Psoas muscle (tissue), 8 donors: Measurements from ENCODE around the gene SH2D5. TPM values are rescaled to one million over a fixed set of nuclear protein-coding genes. Genes with fewer than 3 reads are reported as not detected.

Source experiments
- ATAC-seq, 4 donors: fragments of 200-7000 bp; cut with Tn5 transposase; one replicate each; pipeline ENCODE4 v1.9.1; 2020; ENCODE audit warnings: moderate library complexity in 3 of 4, mild to moderate bottlenecking in 2 of 4
- DNase-seq, 2 donors: peaks; one replicate each; pipeline ENCODE4 v3.0.0-alpha.2; 2020
- H3K27ac ChIP-seq: fragments of 200-600 bp; one replicate; pipeline ENCODE4 v1.8.0; 2022
- H3K27me3 ChIP-seq, 3 donors: fragments of 200-600 bp in 1 of 3; one replicate each; pipeline versions ENCODE4 v1.6.1 to v1.8.0; 2013 to 2022; ENCODE audit warnings: low read length in 2 of 3, mild to moderate bottlenecking in 2 of 3, moderate library complexity in 1 of 3; ENCODE audit not compliant: insufficient read depth in 3 of 3
- H3K36me3 ChIP-seq, 2 donors: fragments of 200-600 bp in 1 of 2; one replicate each; pipeline versions ENCODE4 v1.6.1 to v1.8.0; 2013 to 2022; ENCODE audit warnings: low read depth in 1 of 2, mild to moderate bottlenecking in 1 of 2, moderate library complexity in 1 of 2; ENCODE audit not compliant: insufficient read depth in 1 of 2
- H3K4me1 ChIP-seq: fragments of 200-600 bp; one replicate; pipeline ENCODE4 v1.8.0; 2022
- H3K4me3 ChIP-seq: fragments of 200-600 bp; one replicate; pipeline ENCODE4 v1.8.0; 2022; ENCODE audit warnings: mild to moderate bottlenecking
- H3K9me3 ChIP-seq: fragments of 200-600 bp; one replicate; pipeline ENCODE4 v1.8.0; 2022
- WGBS, 3 donors: extraction: QIAGEN DNeasy Blood & Tissue Kit; methylation state at CpG; one replicate each; pipeline versions ENCODE4 v1.1.6 to v1.1.7; 2013; 5-methylcytosine and 5-hydroxymethylcytosine counted together
- intact Hi-C, 2 donors: fragments of 100-400 bp; cut with DNase I; formaldehyde crosslinking; loops; one replicate each; pipeline versions ENCODE4 v1.11.0 to v1.14.2; 2022
- polyA plus RNA-seq, 3 donors: library from polyadenylated mRNA; stranded (reverse); fragments of 200-250 nt; gene quantifications; one replicate each; pipeline ENCODE4 v1.2.3, GENCODE V29; 2013
- total RNA-seq, 4 donors: library from RNA; stranded (reverse); fragmentation: NEBNext Ultra II Directional in 2 of 4; extraction: Animal tissue kit (Norgen Biotek cat#: 25700) in 2 of 4; gene quantifications; one replicate each; pipeline versions ENCODE4 v1.2.1 to v1.2.4, GENCODE V29; 2021 to 2023
- TF ChIP-seq, protein P1 (sequence below): fragments of 200-600 bp; IDR thresholded peaks from one replicate; pipeline ENCODE4 v1.8.0; 2022; ENCODE audit warnings: antibody characterized with exemption
- donor health status: healthy with polysubstance abuse.
- donor health status: DM: no; HTN: no; CAD: no; lungs with moderate emphysema.
- donor health status: Bipolar disorder and iron deficiency.
- donor health status: healthy.
- donor health status: DM: yes; HTN: yes; CAD: no.
- donor health status: DM: no; HTN: no; CAD: no.
- donor health status: DM: no; HTN: no; CAD: no.
- donor health status: DM: yes; HTN: yes; CAD: no.

SH2D5 gene
- total and polyA plus RNA-seq, 7 donors: 0.09 to 27.9 (median 2.2) TPM

DNA sequence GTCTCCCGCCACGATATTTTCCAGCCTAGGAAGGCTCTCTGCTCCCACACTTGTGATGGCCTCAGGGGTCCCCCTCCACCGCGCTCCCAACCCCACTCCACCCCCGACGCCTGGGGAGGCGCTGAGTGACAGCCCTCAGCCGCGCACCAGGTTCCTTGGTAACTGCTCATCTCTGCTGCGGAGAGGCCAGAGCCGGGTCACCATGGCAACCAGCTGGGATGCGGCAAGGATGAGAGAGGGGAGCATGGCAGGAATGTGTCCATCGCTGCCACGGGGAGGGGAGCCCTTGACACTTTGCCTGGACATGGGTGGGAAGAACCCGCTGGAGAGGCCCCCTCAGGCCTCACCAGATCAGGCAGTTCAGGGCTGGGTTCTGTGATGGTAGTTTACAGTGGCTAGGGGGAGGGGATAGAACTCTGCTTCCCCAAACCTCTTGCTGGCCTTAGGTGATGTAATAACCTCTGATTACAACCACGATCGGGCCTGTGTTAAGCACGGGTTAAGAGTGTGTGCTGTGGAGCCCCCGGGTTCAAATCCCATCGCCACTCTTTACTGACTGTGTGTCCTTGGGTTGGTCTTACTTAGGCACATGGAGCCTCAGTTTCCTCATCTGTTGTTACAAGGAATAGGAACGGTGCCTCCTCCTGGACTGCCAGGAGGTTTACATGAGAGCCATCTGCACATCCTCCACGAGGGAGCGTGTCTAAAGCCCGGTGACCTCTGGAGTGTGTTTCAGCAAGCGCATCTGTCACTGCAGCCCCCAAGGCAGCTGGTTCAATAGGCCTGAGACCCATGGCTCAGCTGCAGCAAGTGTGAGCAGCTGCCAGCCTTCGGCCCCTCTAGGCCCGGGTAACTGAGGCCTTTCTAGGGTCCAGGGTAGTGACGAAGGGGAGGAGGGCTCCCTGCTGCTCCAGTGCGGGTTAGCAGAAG is 21.0 kb downstream of the SH2D5 start:
- DNase-seq (no peak), ATAC-seq (no peak)
- no peaks in the 10 kb centered on the region for H3K9me3 ChIP-seq
- WGBS, 3 donors: 72 to 75% (median 72%) methylated on average over 29 of the region's 29 CpGs
- no peak overlapping the region for H3K27ac ChIP-seq
- TF ChIP-seq, protein P1, sequence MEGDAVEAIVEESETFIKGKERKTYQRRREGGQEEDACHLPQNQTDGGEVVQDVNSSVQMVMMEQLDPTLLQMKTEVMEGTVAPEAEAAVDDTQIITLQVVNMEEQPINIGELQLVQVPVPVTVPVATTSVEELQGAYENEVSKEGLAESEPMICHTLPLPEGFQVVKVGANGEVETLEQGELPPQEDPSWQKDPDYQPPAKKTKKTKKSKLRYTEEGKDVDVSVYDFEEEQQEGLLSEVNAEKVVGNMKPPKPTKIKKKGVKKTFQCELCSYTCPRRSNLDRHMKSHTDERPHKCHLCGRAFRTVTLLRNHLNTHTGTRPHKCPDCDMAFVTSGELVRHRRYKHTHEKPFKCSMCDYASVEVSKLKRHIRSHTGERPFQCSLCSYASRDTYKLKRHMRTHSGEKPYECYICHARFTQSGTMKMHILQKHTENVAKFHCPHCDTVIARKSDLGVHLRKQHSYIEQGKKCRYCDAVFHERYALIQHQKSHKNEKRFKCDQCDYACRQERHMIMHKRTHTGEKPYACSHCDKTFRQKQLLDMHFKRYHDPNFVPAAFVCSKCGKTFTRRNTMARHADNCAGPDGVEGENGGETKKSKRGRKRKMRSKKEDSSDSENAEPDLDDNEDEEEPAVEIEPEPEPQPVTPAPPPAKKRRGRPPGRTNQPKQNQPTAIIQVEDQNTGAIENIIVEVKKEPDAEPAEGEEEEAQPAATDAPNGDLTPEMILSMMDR: no peak
- H3K4me1 ChIP-seq: no peaks in the 10 kb centered on the region
- no peak overlapping the region for H3K4me3 ChIP-seq
- intact Hi-C loops: no loop called here
- H3K27me3 ChIP-seq: peaks cover 0 to 12% (median 3%) of the 10 kb centered on the region in 3 donors
- no peaks in the 10 kb centered on the region for H3K36me3 ChIP-seq

DNA sequence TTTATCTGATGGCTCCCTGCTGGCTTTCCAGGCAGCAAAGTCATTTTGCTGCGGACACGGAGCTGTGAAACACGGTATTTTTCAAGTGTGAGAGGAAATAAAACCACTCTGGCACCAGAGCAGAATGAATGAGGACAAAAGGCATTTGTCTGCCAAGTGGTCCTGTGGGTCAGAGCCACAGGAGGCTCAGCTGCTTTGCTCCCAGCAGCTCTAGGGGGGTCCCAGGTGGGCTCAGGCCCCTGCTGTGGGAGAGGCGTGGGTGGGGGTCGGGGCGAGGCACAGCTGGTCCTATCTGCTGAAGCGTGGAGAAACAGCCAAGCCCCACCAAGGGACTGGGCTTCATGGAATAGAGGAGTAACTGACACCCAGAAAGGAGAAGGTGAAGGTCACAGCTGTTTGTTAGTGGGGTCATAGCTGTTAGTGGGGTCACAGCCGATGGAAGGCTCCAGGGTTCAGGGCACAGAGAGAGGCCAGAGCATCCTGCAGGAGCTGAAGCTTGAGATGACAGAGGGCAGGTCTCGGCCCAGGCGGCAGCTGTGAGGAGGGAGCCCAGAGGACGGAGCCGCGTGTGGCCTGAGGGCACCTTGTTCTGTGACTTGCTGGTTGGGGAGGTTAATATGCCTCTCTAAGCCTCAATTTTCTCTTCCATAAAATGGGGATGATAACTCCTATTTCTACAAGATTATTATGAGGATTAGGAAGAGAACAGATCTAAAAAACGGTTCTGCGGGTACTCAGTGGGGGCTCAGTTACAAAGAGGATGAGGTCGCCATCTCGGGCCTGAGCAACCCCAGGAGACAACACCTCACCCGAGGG is 21.8 kb downstream of the SH2D5 start:
- Histone ChIP-seq H3K27ac (no peak overlapping the region), H3K4me3 (no peak overlapping the region), H3K4me1 (no peaks in the 10 kb centered on the region), H3K27me3 (peaks cover 0 to 4% (median 3%) of the 10 kb centered on the region in 3 donors), H3K9me3 (no peaks in the 10 kb centered on the region), H3K36me3 (no peaks in the 10 kb centered on the region)
- TF ChIP-seq, protein P1: no peak
- no peak for DNase-seq
- intact Hi-C loops: no loop called here
- ATAC-seq: no peak
- 40 to 45% (median 43%) methylated on average over 18 of the region's 18 CpGs for WGBS, 3 donors

DNA sequence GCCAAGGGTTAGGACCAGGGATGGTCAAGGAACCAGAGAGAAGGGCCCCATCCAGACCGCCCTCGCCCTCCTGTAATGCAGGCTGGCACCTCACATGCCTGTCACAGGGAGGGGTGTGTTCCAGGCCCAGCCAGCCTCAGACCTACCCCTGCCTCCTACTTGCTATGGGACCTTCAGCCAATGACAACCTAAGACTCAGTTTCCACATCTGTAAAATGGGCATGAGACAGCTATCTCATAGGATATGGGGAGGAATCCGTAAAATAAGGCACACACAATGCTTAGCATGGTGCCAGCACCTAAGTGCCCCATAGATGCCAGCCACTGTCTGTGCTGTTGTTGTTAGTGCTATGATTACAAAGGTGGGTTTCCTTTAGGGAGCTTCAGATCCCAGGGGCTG is 22.6 kb downstream of the SH2D5 start:
- DNase-seq (no peak), ATAC-seq (no peak)
- Histone ChIP-seq H3K27me3 (no peaks in the 10 kb centered on the region), H3K4me3 (no peak overlapping the region), H3K36me3 (no peaks in the 10 kb centered on the region), H3K27ac (no peak overlapping the region), H3K9me3 (no peaks in the 10 kb centered on the region), H3K4me1 (no peaks in the 10 kb centered on the region)
- TF ChIP-seq, protein P1: no peak
- WGBS, 3 donors: 95 to 98% (median 95%) methylated on average over 3 of the region's 3 CpGs
- intact Hi-C loops: no loop called here

DNA sequence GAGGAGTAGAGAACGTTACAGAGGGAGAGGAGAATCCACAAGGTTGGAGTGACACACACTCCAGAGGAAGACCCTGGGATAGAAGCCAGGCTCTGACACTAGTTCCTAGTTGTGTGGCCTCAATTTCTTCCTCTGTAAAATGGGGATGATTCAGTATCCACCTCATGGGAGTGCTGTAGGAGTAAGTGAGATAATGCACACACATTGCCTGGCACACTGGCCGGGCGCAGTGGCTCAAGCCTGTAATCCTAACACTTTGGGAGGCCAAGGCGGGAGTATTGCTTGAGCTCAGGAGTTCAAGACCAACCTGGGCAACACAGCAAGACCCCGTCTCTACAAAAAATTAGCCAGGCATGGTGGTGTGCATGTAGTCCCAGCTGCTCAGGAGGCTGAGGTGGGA is 23.6 kb downstream of the SH2D5 start:
- Histone ChIP-seq H3K4me1 (no peaks in the 10 kb centered on the region), H3K4me3 (no peak overlapping the region), H3K27ac (no peak overlapping the region), H3K9me3 (no peaks in the 10 kb centered on the region), H3K27me3 (no peaks in the 10 kb centered on the region), H3K36me3 (no peaks in the 10 kb centered on the region)
- no peak for ATAC-seq
- TF ChIP-seq, protein P1: no peak
- WGBS, 3 donors: 78 to 91% (median 81%) methylated on average over 5 of the region's 5 CpGs
- no peak for DNase-seq
- intact Hi-C loops: no loop called here
